RWPE1 (cell line): Measurements from ENCODE around the gene HIRIP3.

Source experiments
- CTCF ChIA-PET: fragments of 350-600 bp; sonication (Branson Sonifier 250); formaldehyde crosslinking; extraction: SDS; loops from one replicate; lab custom pipeline; 2021; lab: Yijun Ruan, JAX
- POLR2A ChIA-PET: fragments of 400-600 bp; formaldehyde crosslinking; extraction: SDS; loops from one replicate; lab custom pipeline; 2020; ENCODE audit warnings: antibody characterized with exemption; ENCODE audit not compliant: low non-redundant PET; lab: Yijun Ruan, JAX
- DNase-seq: peaks from one replicate; pipeline ENCODE4 v3.0.0; 2012; ENCODE audit warnings: low spot score
- H3K27ac ChIP-seq: fragments of 450-650 bp; 2 replicates; pipeline ENCODE4 v1.5.1; 2017
- TF ChIP-seq, protein P1 (sequence below): fragments of 450-650 bp; conservative IDR thresholded peaks from 2 replicates; pipeline ENCODE4 v1.5.1; 2017; ENCODE audit warnings: low read depth, mild to moderate bottlenecking

The HIRIP3 gene

GRCh38 chr16:30000735-30001631, 5.6 kb upstream of the HIRIP3 start:
- ChIA-PET CTCF (interaction anchor here (0.7 kb wide), 1 partner anchor 89 kb away, joined by 4 read pairs; no protein-coding TSS in a partner anchor), POLR2A (no interaction called here)
- DNase-seq: no peak
- peak overlapping the region; percentile 59 for H3K27ac ChIP-seq
- TF ChIP-seq, protein P1, sequence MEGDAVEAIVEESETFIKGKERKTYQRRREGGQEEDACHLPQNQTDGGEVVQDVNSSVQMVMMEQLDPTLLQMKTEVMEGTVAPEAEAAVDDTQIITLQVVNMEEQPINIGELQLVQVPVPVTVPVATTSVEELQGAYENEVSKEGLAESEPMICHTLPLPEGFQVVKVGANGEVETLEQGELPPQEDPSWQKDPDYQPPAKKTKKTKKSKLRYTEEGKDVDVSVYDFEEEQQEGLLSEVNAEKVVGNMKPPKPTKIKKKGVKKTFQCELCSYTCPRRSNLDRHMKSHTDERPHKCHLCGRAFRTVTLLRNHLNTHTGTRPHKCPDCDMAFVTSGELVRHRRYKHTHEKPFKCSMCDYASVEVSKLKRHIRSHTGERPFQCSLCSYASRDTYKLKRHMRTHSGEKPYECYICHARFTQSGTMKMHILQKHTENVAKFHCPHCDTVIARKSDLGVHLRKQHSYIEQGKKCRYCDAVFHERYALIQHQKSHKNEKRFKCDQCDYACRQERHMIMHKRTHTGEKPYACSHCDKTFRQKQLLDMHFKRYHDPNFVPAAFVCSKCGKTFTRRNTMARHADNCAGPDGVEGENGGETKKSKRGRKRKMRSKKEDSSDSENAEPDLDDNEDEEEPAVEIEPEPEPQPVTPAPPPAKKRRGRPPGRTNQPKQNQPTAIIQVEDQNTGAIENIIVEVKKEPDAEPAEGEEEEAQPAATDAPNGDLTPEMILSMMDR: no peak

GRCh38 chr16:29999605-30000004, 4.2 kb upstream of the HIRIP3 start:
- TF ChIP-seq, protein P1: no peak
- no peak for DNase-seq
- H3K27ac ChIP-seq: 0 out of 2 replicates have a peak overlapping the region, but pooled peaks have one; percentile 12
- ChIA-PET POLR2A (no interaction called here), CTCF (no interaction called here)

DNA sequence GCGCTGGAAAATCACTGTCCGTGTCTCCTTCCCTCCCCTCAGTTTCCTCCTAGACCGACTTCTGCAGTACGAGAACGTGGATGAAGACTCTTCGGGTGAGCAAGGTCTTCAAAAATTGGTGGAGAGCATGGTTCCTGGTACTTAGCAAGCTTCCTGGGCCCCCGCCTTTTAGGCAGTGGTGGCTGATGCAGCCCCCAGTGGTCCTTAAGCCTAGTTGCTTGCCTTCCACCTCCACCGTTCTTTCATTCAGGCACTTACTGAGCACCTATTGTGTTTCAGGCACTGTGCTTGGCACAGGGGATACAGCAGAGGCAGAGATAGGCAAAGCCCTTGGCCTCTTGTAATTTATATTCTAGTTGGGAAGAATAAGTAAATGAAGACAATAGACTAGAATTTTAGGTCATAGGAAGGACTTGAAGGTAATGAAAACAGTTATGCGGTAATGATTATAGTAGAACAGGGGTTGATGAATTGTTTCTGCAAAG, 1.4 kb upstream of the HIRIP3 start:
- POLR2A ChIA-PET: interaction anchor here (0.9 kb wide), 1 partner anchor 190 kb away, joined by 4 read pairs; no protein-coding TSS in a partner anchor
- TF ChIP-seq, protein P1: no peak
- CTCF ChIA-PET: interaction anchor here (1.0 kb wide), 2 partner anchors 9 to 35 kb away, joined by 4 to 6 read pairs; no protein-coding TSS in a partner anchor
- DNase-seq: no peak
- H3K27ac ChIP-seq: peak overlapping the region; percentile 97

GRCh38 chr16:29995911-29996765, 721 bp upstream of the HIRIP3 start, which contains the start of gene INO80E:
INO80E (plus strand) TSS chr16:29996241; CDS start chr16:29996311, 70 bp downstream.
- H3K27ac ChIP-seq: peak within 1 kb of the TSS; percentile 97
- ChIA-PET POLR2A (no interaction called here), CTCF (interaction anchor here (1.0 kb wide), 2 partner anchors 10 to 36 kb away, joined by 4 to 6 read pairs; no protein-coding TSS in a partner anchor)
- DNase-seq: peak; percentile 97
- TF ChIP-seq, protein P1: no peak

DNA sequence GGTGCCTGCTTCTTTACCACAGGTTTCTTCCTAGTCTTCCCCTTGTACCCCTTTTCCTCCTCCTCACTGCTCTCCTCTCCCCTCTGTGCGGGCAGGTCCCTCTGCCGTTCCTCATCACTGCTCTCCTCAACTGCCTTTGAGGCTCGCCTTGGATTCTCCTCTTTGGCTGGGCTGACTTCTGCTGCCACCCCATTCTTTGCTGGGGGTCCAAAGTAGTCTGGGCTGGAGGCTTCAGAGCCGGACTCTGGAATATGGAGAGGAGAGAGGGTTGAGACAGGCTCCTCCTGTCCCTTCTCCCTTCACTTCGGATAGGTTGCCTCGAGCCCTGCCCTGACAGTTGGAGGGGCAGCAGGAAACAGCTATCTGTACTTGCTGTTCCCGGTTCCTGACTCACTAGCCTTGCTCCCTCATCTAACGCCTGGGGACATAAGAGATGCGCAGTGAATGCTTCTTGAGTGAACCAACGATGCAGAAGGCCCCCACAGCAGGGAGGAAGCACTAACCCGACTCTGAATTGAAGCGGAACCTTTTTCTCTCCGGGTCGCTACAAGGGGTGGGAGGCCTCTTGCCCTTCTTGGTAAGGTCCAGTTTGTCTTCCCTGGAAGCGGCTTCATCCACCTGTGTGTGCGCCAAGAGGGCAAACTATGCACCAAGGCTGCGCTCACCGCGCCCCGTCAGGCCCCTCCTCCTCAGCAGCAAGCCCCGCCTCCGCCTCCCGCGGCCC, 655 bp downstream of the HIRIP3 start:
- TF ChIP-seq, protein P1: no peak
- ChIA-PET CTCF (no interaction called here), POLR2A (interaction anchor here (0.7 to 1.1 kb wide), 3 partner anchors 17 to 241 kb away, joined by 3 to 5 read pairs (median 3); partner anchors contain the start of gene TAOK2)
- peak overlapping the region; percentile 97 for H3K27ac ChIP-seq
- DNase-seq: peak; percentile 90
